ENCODE measurements around the gene STUB1.

- TF ChIP-seq CTCF (conservative IDR thresholded peaks at IDR 0.05; ENCODE audit: low read length) (no peak), EZH2phosphoT487 (IDR thresholded peaks at IDR 0.05; ENCODE audit: borderline replicate concordance, low read depth, low read length) (no peak)
These were observed 39.6 kb upstream of the STUB1 start for GRCh38 chr16:640614-641013.

All from OCI-LY7 (cell line).